Activated CD8-positive, alpha-beta T cell treated with anti-CD3 and anti-CD28 coated beads, Interleukin-2, amount 10 ng/mL, durations not matched to agents 7 days and 5 days (primary cell): Measurements from ENCODE around the gene MTREX. TPM values are rescaled to one million over a fixed set of nuclear protein-coding genes. Genes with fewer than 3 reads are reported as not detected.
"Not testable (repeated sequence)": the region's sequence is repeated elsewhere in the genome, so short reads cannot be mapped to it uniquely, and the experiment has no call there.

Experiments
- ATAC-seq: fragments of 150-1000 bp; cut with Tn5 transposase; one replicate; pipeline ENCODE4 v1.10.0; 2021; ENCODE audit warnings: moderate library complexity
- CTCF ChIA-PET: fragments of 350-600 bp; sonication (Branson Sonifier 250); formaldehyde crosslinking; loops from one replicate; lab custom pipeline; 2021; ENCODE audit warnings: antibody characterized with exemption; lab: Charles Lee
- POLR2A ChIA-PET: fragments of 350-600 bp; sonication (Branson Sonifier 250); formaldehyde crosslinking; loops from one replicate; lab custom pipeline; 2021; ENCODE audit warnings: antibody characterized with exemption; lab: Charles Lee
- DNase-seq: peaks from one replicate; pipeline ENCODE4 v3.0.0-alpha.2; 2020
- H3K27ac Mint-ChIP-seq: one replicate; pipeline ENCODE4 v1.8.0; 2021; ENCODE audit warnings: mild to moderate bottlenecking, mixed read lengths
- H3K27me3 Mint-ChIP-seq: one replicate; pipeline ENCODE4 v1.8.0; 2021; ENCODE audit warnings: low read depth, mixed read lengths
- H3K36me3 Mint-ChIP-seq: one replicate; pipeline ENCODE4 v1.8.0; 2021; ENCODE audit warnings: low read depth, mixed read lengths
- H3K4me1 Mint-ChIP-seq: one replicate; pipeline ENCODE4 v1.8.0; 2021; ENCODE audit warnings: low read depth, mixed read lengths
- H3K4me3 Mint-ChIP-seq: one replicate; pipeline ENCODE4 v1.8.0; 2021; ENCODE audit warnings: mild to moderate bottlenecking, mixed read lengths
- H3K9me3 Mint-ChIP-seq: one replicate; pipeline ENCODE4 v1.8.0; 2022; ENCODE audit warnings: mixed read lengths; ENCODE audit not compliant: insufficient read depth
- total RNA-seq, 2 experiments: library from RNA; stranded (reverse); gene quantifications; one replicate each; pipeline ENCODE4 v1.2.3, GENCODE V29; 2021

MTREX gene
- total RNA-seq, 2 experiments from 2014 or later, result 61.8 to 67.1 TPM

GRCh38 chr5:55305345-55305744 lies 2.4 kb upstream of the MTREX start:
- no peak for DNase-seq
- Mint-ChIP-seq H3K27ac (no peak overlapping the region), H3K27me3 (no peaks in the 10 kb centered on the region), H3K9me3 (peaks cover 8% of the 10 kb centered on the region), H3K4me3 (no peak overlapping the region), H3K36me3 (peaks cover 24% of the 10 kb centered on the region), H3K4me1 (peaks cover 10% of the 10 kb centered on the region)
- ChIA-PET POLR2A (interaction anchor here (0.6 kb wide), 1 partner anchor 418 kb away, joined by 3 read pairs; no protein-coding TSS in a partner anchor), CTCF (interaction anchor here (0.8 to 1.5 kb wide), 3 partner anchors 12 to 23 kb away, joined by 3 to 4 read pairs (median 3); no protein-coding TSS in a partner anchor)
- no peak for ATAC-seq

GRCh38 chr5:55306641-55307382 lies 977 bp upstream of the MTREX start:
- ATAC-seq (peak; percentile 0), DNase-seq (no peak)
- ChIA-PET POLR2A (interaction anchor here (0.6 to 2.4 kb wide), 9 partner anchors 8 to 633 kb away, joined by 3 to 9 read pairs (median 4); partner anchors contain the start of gene PLPP1), CTCF (interaction anchor here (0.8 to 2.7 kb wide), 12 partner anchors 10 to 395 kb away, joined by 3 to 9 read pairs (median 4); no protein-coding TSS in a partner anchor)
- H3K4me1 Mint-ChIP-seq, result peaks cover 22% of the 10 kb centered on the region
- peaks cover 26% of the 10 kb centered on the region for H3K36me3 Mint-ChIP-seq
- H3K27ac Mint-ChIP-seq, result no peak overlapping the region
- H3K9me3 Mint-ChIP-seq, result peaks cover 4% of the 10 kb centered on the region
- no peaks in the 10 kb centered on the region for H3K27me3 Mint-ChIP-seq
- H3K4me3 Mint-ChIP-seq, result no peak overlapping the region

- POLR2A ChIA-PET, result interaction anchor here (0.6 to 2.4 kb wide), 6 partner anchors 11 to 1625 kb away, joined by 4 to 9 read pairs (median 6); no protein-coding TSS in a partner anchor
- peaks cover 21% of the 10 kb centered on the region for H3K4me1 Mint-ChIP-seq
- peaks cover 21% of the 10 kb centered on the region for H3K36me3 Mint-ChIP-seq
- peaks cover 3% of the 10 kb centered on the region for H3K9me3 Mint-ChIP-seq
- H3K27ac Mint-ChIP-seq, result no peak overlapping the region
- H3K27me3 Mint-ChIP-seq, result no peaks in the 10 kb centered on the region
- DNase-seq (peak; percentile 43), ATAC-seq (no peak)
- H3K4me3 Mint-ChIP-seq, result no peak overlapping the region
- CTCF ChIA-PET, result interaction anchor here (0.9 to 2.7 kb wide), 6 partner anchors 54 to 383 kb away, joined by 3 to 9 read pairs (median 4); no protein-coding TSS in a partner anchor
Measured at GRCh38 chr5:55308254-55308836, 556 bp downstream of the MTREX start.

- Mint-ChIP-seq H3K27me3 (no peaks in the 10 kb centered on the region), H3K4me1 (peaks cover 35% of the 10 kb centered on the region), H3K36me3 (peaks cover 34% of the 10 kb centered on the region), H3K4me3 (no peak overlapping the region), H3K27ac (no peak overlapping the region), H3K9me3 (no peaks in the 10 kb centered on the region)
- DNase-seq (no peak), ATAC-seq (no peak)
- ChIA-PET POLR2A (no interaction called here), CTCF (no interaction called here)
Measured at GRCh38 chr5:55313870-55314617, 6.3 kb downstream of the MTREX start.

GRCh38 chr5:55316289-55316688 lies 8.5 kb downstream of the MTREX start:
- peaks cover 29% of the 10 kb centered on the region for H3K36me3 Mint-ChIP-seq
- peaks cover 29% of the 10 kb centered on the region for H3K4me1 Mint-ChIP-seq
- H3K27ac Mint-ChIP-seq, result no peak overlapping the region
- DNase-seq, result no peak
- ATAC-seq, result no peak
- no peak overlapping the region for H3K4me3 Mint-ChIP-seq
- H3K27me3 Mint-ChIP-seq, result no peaks in the 10 kb centered on the region
- ChIA-PET POLR2A (no interaction called here), CTCF (no interaction called here)
- H3K9me3 Mint-ChIP-seq, result no peaks in the 10 kb centered on the region

GRCh38 chr5:55316837-55317236 lies 9.0 kb downstream of the MTREX start:
- H3K36me3 Mint-ChIP-seq, result peaks cover 26% of the 10 kb centered on the region
- no peak for ATAC-seq
- no peak for DNase-seq
- H3K9me3 Mint-ChIP-seq, result no peaks in the 10 kb centered on the region
- H3K27ac Mint-ChIP-seq, result no peak overlapping the region
- H3K4me1 Mint-ChIP-seq, result peaks cover 26% of the 10 kb centered on the region
- ChIA-PET POLR2A (no interaction called here), CTCF (interaction anchor here (1.8 kb wide), 1 partner anchor 11 kb away, joined by 4 read pairs; no protein-coding TSS in a partner anchor)
- H3K27me3 Mint-ChIP-seq, result no peaks in the 10 kb centered on the region
- H3K4me3 Mint-ChIP-seq, result no peak overlapping the region

GRCh38 chr5:55318237-55318636 lies 10.4 kb downstream of the MTREX start:
- ATAC-seq, H3K27ac Mint-ChIP-seq, H3K9me3 Mint-ChIP-seq, DNase-seq, POLR2A ChIA-PET, H3K27me3 Mint-ChIP-seq, H3K4me3 Mint-ChIP-seq: not testable (repeated sequence)
- CTCF ChIA-PET, result interaction anchor here (0.7 to 1.8 kb wide), 2 partner anchors 13 to 25 kb away, joined by 3 to 4 read pairs; no protein-coding TSS in a partner anchor
- Mint-ChIP-seq H3K36me3 (peaks cover 25% of the 10 kb centered on the region), H3K4me1 (peaks cover 23% of the 10 kb centered on the region)

- Mint-ChIP-seq H3K4me3 (no peak overlapping the region), H3K27ac (no peak overlapping the region), H3K36me3 (peaks cover 21% of the 10 kb centered on the region), H3K4me1 (peaks cover 14% of the 10 kb centered on the region), H3K27me3 (no peaks in the 10 kb centered on the region), H3K9me3 (no peaks in the 10 kb centered on the region)
- POLR2A ChIA-PET, result interaction anchor here (1.1 kb wide), 1 partner anchor 12 kb away, joined by 7 read pairs; the partner anchor contains the start of genes DHX29 and MTREX
- CTCF ChIA-PET, result interaction anchor here (0.7 kb wide), 2 partner anchors 10 to 71 kb away, joined by 3 to 4 read pairs; no protein-coding TSS in a partner anchor
- no peak for DNase-seq
- ATAC-seq, result no peak
Measured at GRCh38 chr5:55319491-55319890, 11.7 kb downstream of the MTREX start.

- Mint-ChIP-seq H3K4me3 (no peak overlapping the region), H3K27ac (no peak overlapping the region), H3K4me1 (peaks cover 10% of the 10 kb centered on the region), H3K36me3 (peaks cover 21% of the 10 kb centered on the region), H3K9me3 (no peaks in the 10 kb centered on the region), H3K27me3 (no peaks in the 10 kb centered on the region)
- POLR2A ChIA-PET, result interaction anchor here (1.1 kb wide), 1 partner anchor 13 kb away, joined by 7 read pairs; the partner anchor contains the start of genes DHX29 and MTREX
- DNase-seq, result no peak
- CTCF ChIA-PET, result no interaction called here
- ATAC-seq, result no peak
Measured at GRCh38 chr5:55320571-55320970, 12.8 kb downstream of the MTREX start.

- Mint-ChIP-seq H3K27ac (no peak overlapping the region), H3K27me3 (no peaks in the 10 kb centered on the region), H3K4me1 (peaks cover 14% of the 10 kb centered on the region), H3K36me3 (peaks cover 18% of the 10 kb centered on the region), H3K9me3 (no peaks in the 10 kb centered on the region), H3K4me3 (no peak overlapping the region)
- ChIA-PET CTCF (interaction anchor here (1.0 kb wide), 1 partner anchor 368 kb away, joined by 3 read pairs; no protein-coding TSS in a partner anchor), POLR2A (no interaction called here)
- no peak for ATAC-seq
- DNase-seq, result no peak
Measured at GRCh38 chr5:55324006-55324405, 16.2 kb downstream of the MTREX start.

GRCh38 chr5:55324815-55325418 lies 17.1 kb downstream of the MTREX start:
- Mint-ChIP-seq H3K4me3 (no peak overlapping the region), H3K27me3 (no peaks in the 10 kb centered on the region), H3K36me3 (peaks cover 21% of the 10 kb centered on the region), H3K27ac (no peak overlapping the region), H3K4me1 (peaks cover 12% of the 10 kb centered on the region), H3K9me3 (no peaks in the 10 kb centered on the region)
- ChIA-PET POLR2A (no interaction called here), CTCF (interaction anchor here (0.6 to 1.9 kb wide), 5 partner anchors 99 to 1208 kb away, joined by 3 to 5 read pairs (median 3); no protein-coding TSS in a partner anchor)
- ATAC-seq (peak; percentile 67), DNase-seq (no peak)
